ENCODE data around the gene PRKN. TPM values are rescaled to one million over a fixed set of nuclear protein-coding genes. Genes with fewer than 3 reads are reported as not detected.
A peak's percentile ranks its signal among the peaks of the same experiment; 100 is the strongest.

Gene PRKN
- polyA plus RNA-seq, 6 donors from 2014 or later = 1.4 to 9.3 (median 3.6) TPM

- Mint-ChIP-seq H3K9me3 (peaks cover 0 to 14% (median 9%) of the 10 kb centered on the region in 7 donors), H3K4me1 (no peaks in the 10 kb centered on the region), H3K36me3 (peaks cover under 1 to 4% of the 10 kb centered on the region in 2 donors), H3K4me3 (no peak overlapping the region), H3K27ac (no peak overlapping the region), H3K27me3 (no peaks in the 10 kb centered on the region)
- ATAC-seq (ENCODE audit: low read depth in 2 of 2) = no peak
- DNase-seq = no peak
These were observed 1179.9 kb downstream of the PRKN start for GRCh38 chr6:161547617-161548016.

GRCh38 chr6:161546632-161547031 lies 1180.9 kb downstream of the PRKN start:
- DNase-seq = no peak
- no peak for ATAC-seq (ENCODE audit: low read depth in 2 of 2)
- Mint-ChIP-seq H3K4me1 (no peaks in the 10 kb centered on the region), H3K36me3 (peaks cover 0 to 4% of the 10 kb centered on the region in 2 donors), H3K9me3 (peaks cover 0 to 13% (median 6%) of the 10 kb centered on the region in 7 donors), H3K27me3 (no peaks in the 10 kb centered on the region), H3K27ac (no peak overlapping the region), H3K4me3 (no peak overlapping the region)

DNA sequence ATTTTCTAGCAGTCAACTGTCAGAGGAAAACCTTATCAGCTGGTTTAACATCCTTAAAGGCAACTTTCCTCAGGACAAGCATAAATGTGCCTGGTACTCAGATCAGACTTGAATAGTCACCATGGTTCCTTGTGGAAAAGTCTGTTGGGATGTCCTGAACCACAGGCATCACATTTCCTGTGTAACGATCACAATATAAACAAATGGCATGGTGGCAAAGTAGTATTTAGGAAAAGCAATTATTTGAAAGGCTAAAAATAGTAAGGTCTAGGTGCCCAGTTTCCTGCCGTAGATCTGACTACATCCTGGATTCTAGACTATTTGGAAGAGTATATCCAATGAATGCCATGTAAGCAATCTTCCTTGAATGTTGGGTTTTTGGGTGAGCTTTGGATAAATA lies 1181.8 kb downstream of the PRKN start:
- H3K4me1 Mint-ChIP-seq = no peaks in the 10 kb centered on the region
- no peak overlapping the region for H3K4me3 Mint-ChIP-seq
- ATAC-seq (ENCODE audit: low read depth in 2 of 2) (no peak), DNase-seq (no peak)
- no peaks in the 10 kb centered on the region for H3K36me3 Mint-ChIP-seq
- peaks cover 0 to 6% (median 3%) of the 10 kb centered on the region in 7 donors for H3K9me3 Mint-ChIP-seq
- no peaks in the 10 kb centered on the region for H3K27me3 Mint-ChIP-seq
- no peak overlapping the region for H3K27ac Mint-ChIP-seq

DNA sequence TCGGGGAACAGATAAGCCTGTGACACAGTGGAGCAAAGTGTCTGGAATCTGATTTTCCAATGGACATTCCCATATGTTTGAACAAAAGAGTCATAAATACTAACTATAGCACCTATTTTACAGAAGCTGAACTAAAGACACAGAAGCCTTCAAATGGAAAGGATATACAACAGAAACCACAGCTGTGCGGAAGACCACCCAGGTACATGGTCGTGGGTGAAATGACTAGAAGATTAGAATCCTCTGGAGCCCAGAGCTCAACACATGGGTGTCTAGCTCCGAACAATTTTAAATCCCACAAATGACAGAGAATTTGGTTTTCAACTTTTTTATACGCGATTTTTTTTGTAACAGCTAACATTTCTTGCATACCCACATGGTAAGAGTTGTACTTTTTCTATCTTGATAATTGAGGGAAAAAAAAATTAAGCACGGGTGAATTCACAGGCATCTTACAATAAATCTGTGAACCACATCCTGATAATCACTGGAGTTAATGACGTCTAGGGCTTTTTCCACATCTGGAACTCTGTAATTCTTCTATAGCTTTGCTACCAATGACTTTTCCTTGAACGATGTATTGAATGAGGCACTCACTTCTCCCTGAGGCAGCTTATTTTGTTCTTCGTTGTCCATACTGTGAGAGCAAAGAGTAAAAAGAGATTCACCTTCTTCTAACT lies 1182.6 kb downstream of the PRKN start:
- DNase-seq (no peak), ATAC-seq (ENCODE audit: low read depth in 2 of 2) (no peak)
- Mint-ChIP-seq H3K27me3 (no peaks in the 10 kb centered on the region), H3K4me1 (no peaks in the 10 kb centered on the region), H3K27ac (no peak overlapping the region), H3K4me3 (no peak overlapping the region), H3K36me3 (no peaks in the 10 kb centered on the region), H3K9me3 (peaks cover 0 to 6% (median 0%) of the 10 kb centered on the region in 7 donors)

- no peak for ATAC-seq (ENCODE audit: low read depth in 2 of 2)
- DNase-seq = no peak
- no peaks in the 10 kb centered on the region for H3K36me3 Mint-ChIP-seq
These were observed 1183.8 kb downstream of the PRKN start for GRCh38 chr6:161543684-161544309.

GRCh38 chr6:161542346-161542980 lies 1185.1 kb downstream of the PRKN start:
- H3K9me3 Mint-ChIP-seq = peaks cover 0 to 1% (median 0%) of the 10 kb centered on the region in 7 donors
- H3K27ac Mint-ChIP-seq = no peak overlapping the region
- H3K36me3 Mint-ChIP-seq = no peaks in the 10 kb centered on the region
- no peak for ATAC-seq (ENCODE audit: low read depth in 2 of 2)
- H3K4me1 Mint-ChIP-seq = no peaks in the 10 kb centered on the region
- H3K4me3 Mint-ChIP-seq = no peak overlapping the region
- no peak for DNase-seq
- H3K27me3 Mint-ChIP-seq = no peaks in the 10 kb centered on the region

More at GRCh38 chr6:161543684-161544309, 1183.8 kb downstream of the PRKN start:
- Mint-ChIP-seq H3K27ac (no peak overlapping the region), H3K27me3 (no peaks in the 10 kb centered on the region), H3K4me3 (no peak overlapping the region), H3K4me1 (no peaks in the 10 kb centered on the region), H3K9me3 (peaks cover 0 to 6% (median 0%) of the 10 kb centered on the region in 7 donors)

- Mint-ChIP-seq H3K4me1 (no peaks in the 10 kb centered on the region), H3K36me3 (no peaks in the 10 kb centered on the region), H3K4me3 (no peak overlapping the region), H3K27me3 (no peaks in the 10 kb centered on the region), H3K9me3 (peaks cover 0 to 1% (median 0%) of the 10 kb centered on the region in 7 donors), H3K27ac (no peak overlapping the region)
- ATAC-seq (ENCODE audit: low read depth in 2 of 2) (no peak), DNase-seq (no peak)
These were observed 1187.0 kb downstream of the PRKN start for GRCh38 chr6:161540532-161540931.

GRCh38 chr6:161536224-161536630 lies 1191.3 kb downstream of the PRKN start:
- no peak for DNase-seq
- Mint-ChIP-seq H3K4me1 (no peaks in the 10 kb centered on the region), H3K4me3 (no peak overlapping the region), H3K27ac (no peak overlapping the region), H3K9me3 (peaks cover 0 to 16% (median 4%) of the 10 kb centered on the region in 7 donors), H3K36me3 (no peaks in the 10 kb centered on the region), H3K27me3 (no peaks in the 10 kb centered on the region)
- no peak for ATAC-seq (ENCODE audit: low read depth in 2 of 2)

GRCh38 chr6:161534264-161534873 lies 1193.2 kb downstream of the PRKN start:
- H3K4me3 Mint-ChIP-seq = no peak overlapping the region
- H3K27me3 Mint-ChIP-seq = no peaks in the 10 kb centered on the region
- H3K4me1 Mint-ChIP-seq = no peaks in the 10 kb centered on the region
- H3K9me3 Mint-ChIP-seq = peaks cover 0 to 17% (median 4%) of the 10 kb centered on the region in 7 donors
- DNase-seq (no peak), ATAC-seq (ENCODE audit: low read depth in 2 of 2) (no peak)
- H3K36me3 Mint-ChIP-seq = no peaks in the 10 kb centered on the region
- H3K27ac Mint-ChIP-seq = peak overlapping the region in 1 of 6 donors; percentile 76

GRCh38 chr6:161533266-161533665 lies 1194.3 kb downstream of the PRKN start:
- no peaks in the 10 kb centered on the region for H3K27me3 Mint-ChIP-seq
- H3K27ac Mint-ChIP-seq = no peak overlapping the region
- no peaks in the 10 kb centered on the region for H3K4me1 Mint-ChIP-seq
- H3K9me3 Mint-ChIP-seq = peaks cover 0 to 22% (median 4%) of the 10 kb centered on the region in 7 donors
- H3K4me3 Mint-ChIP-seq = no peak overlapping the region
- no peak for ATAC-seq (ENCODE audit: low read depth in 2 of 2)
- H3K36me3 Mint-ChIP-seq = no peaks in the 10 kb centered on the region
- DNase-seq = no peak

DNA sequence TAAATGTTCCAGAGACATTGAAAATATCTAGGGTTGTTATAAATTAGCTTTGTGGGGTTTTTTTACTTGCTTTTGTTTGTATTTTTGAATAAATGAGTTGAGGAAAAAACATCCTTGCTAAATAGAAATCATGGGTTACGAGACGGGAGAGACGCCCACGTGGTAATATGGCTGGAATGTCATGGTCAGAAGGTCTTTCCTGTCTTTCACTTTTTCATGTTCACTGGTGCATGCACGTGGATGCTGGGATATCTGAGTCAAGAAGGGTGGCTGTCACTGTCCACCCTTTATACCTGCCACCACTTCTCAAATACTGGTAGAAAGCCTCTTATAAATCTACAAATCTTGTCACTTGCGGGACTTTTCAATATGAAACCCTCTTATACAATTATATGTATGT lies 1195.0 kb downstream of the PRKN start:
- ATAC-seq (ENCODE audit: low read depth in 2 of 2) (no peak), DNase-seq (no peak)
- Mint-ChIP-seq H3K4me3 (no peak overlapping the region), H3K9me3 (peaks cover 0 to 22% (median 4%) of the 10 kb centered on the region in 7 donors), H3K27ac (no peak overlapping the region), H3K36me3 (no peaks in the 10 kb centered on the region), H3K4me1 (no peaks in the 10 kb centered on the region), H3K27me3 (no peaks in the 10 kb centered on the region)

DNA sequence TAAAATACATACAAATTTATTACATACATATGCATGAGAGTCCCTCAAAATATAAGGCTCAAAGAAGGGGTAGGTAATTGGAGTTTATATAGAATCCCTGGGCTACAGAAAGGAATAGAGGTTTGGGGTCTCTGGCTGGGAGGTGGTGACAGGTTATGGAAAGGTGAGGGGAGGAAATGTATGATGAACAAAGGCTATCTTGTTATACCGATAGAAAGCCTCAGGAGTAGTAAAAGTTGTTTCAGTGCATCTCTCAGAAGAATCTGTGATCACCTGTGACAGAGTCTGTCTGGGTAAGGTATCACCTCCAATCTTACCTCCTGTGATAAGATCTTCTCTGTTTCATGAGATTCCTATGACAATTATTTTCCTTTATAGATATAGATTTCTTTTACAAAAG lies 1200.8 kb downstream of the PRKN start:
- Mint-ChIP-seq H3K27ac (peak overlapping the region in 1 of 6 donors; percentile 13), H3K9me3 (peaks cover 0 to 16% (median 2%) of the 10 kb centered on the region in 7 donors), H3K27me3 (no peaks in the 10 kb centered on the region), H3K36me3 (no peaks in the 10 kb centered on the region), H3K4me1 (no peaks in the 10 kb centered on the region), H3K4me3 (no peak overlapping the region)
- no peak for DNase-seq
- no peak for ATAC-seq (ENCODE audit: low read depth in 2 of 2)

DNA sequence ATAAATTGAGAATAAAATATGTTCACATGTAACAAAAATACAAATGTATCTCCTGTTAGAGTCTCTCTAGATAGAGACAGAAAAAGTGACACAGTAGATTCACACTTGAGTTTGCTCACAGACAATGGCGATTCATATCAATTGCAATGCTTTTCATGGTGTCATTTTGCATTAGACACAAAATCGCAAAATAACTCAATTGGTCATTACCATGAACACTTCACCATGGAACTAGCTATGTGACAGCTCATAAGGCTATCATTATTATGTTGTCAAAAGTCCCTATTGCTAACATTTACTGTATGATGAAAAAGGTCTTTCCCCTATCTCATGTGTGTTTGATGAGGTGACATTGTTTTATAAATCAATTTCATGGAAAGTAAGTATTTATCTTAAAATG lies 1204.2 kb downstream of the PRKN start:
- ATAC-seq (ENCODE audit: low read depth in 2 of 2) (no peak), DNase-seq (no peak)
- Mint-ChIP-seq H3K9me3 (peaks cover 0 to 9% (median 5%) of the 10 kb centered on the region in 7 donors), H3K36me3 (no peaks in the 10 kb centered on the region), H3K4me3 (no peak overlapping the region), H3K27ac (no peak overlapping the region), H3K27me3 (no peaks in the 10 kb centered on the region), H3K4me1 (no peaks in the 10 kb centered on the region)

All from naive B cell (primary cell).